DND-41 (cell line): ENCODE results near the gene LRG1.

Experiments used
- ATAC-seq: fragments of 200-7000 bp; cut with Tn5 transposase; 3 replicates; pipeline ENCODE4 v1.9.1; 2021; ENCODE audit warnings: low read depth; ENCODE audit not compliant: insufficient read depth
- DNase-seq: peaks from one replicate; pipeline ENCODE4 v3.0.0-alpha.2; 2020
- H2AFZ ChIP-seq: 2 replicates; pipeline ENCODE4 v1.6.0; 2012; ENCODE audit warnings: low read depth, low read length
- H3K27ac ChIP-seq: 2 replicates; pipeline ENCODE4 v1.5.1; 2012; ENCODE audit warnings: low read length, inconsistent platforms
- H3K27me3 ChIP-seq: fragments of 200-600 bp; sonication (generic); 2 replicates; pipeline ENCODE4 v1.6.0; 2012; ENCODE audit warnings: low read length, mild to moderate bottlenecking, inconsistent platforms; ENCODE audit not compliant: insufficient read depth, poor library complexity
- H3K36me3 ChIP-seq: 2 replicates; pipeline ENCODE4 v1.5.1; 2012; ENCODE audit warnings: low read length, inconsistent platforms; ENCODE audit not compliant: insufficient read depth
- H3K4me1 ChIP-seq: 2 replicates; pipeline ENCODE4 v1.5.1; 2012; ENCODE audit warnings: mild to moderate bottlenecking, low read length; ENCODE audit not compliant: insufficient read depth
- H3K4me2 ChIP-seq: 2 replicates; pipeline ENCODE4 v1.6.0; 2012; ENCODE audit warnings: mild to moderate bottlenecking, moderate library complexity, low read length, inconsistent platforms; ENCODE audit not compliant: insufficient read depth
- H3K4me3 ChIP-seq, 2 experiments: fragments of 200-600 bp in 1 of 2; shearing (Covaris generic) in 1 of 2; 2 replicates each; pipeline ENCODE4 v1.5.1; 2012 to 2016; ENCODE audit warnings: inconsistent platforms in 2 of 2, low read length in 2 of 2, mild to moderate bottlenecking in 2 of 2, low read depth in 1 of 2, moderate library complexity in 1 of 2
- H3K79me2 ChIP-seq: 2 replicates; pipeline ENCODE4 v1.6.0; 2012; ENCODE audit warnings: low read length, inconsistent platforms; ENCODE audit not compliant: insufficient read depth
- H3K9ac ChIP-seq: 2 replicates; pipeline ENCODE4 v1.6.0; 2012; ENCODE audit warnings: low read depth, mild to moderate bottlenecking, inconsistent platforms, low read length, moderate library complexity
- H3K9me3 ChIP-seq: 2 replicates; pipeline ENCODE4 v1.5.1; 2012; ENCODE audit warnings: low read length, moderate library complexity, mild to moderate bottlenecking, inconsistent platforms; ENCODE audit not compliant: insufficient read depth, severe bottlenecking
- H4K20me1 ChIP-seq: 2 replicates; pipeline ENCODE4 v1.6.0; 2012; ENCODE audit warnings: low read length; ENCODE audit not compliant: insufficient read depth
- CTCF ChIP-seq: IDR thresholded peaks from 2 replicates; pipeline ENCODE4 v1.5.1; 2012; ENCODE audit warnings: borderline replicate concordance, low read length, moderate library complexity, mild to moderate bottlenecking; ENCODE audit not compliant: poor library complexity, severe bottlenecking; ENCODE audit errors: extremely low read depth
- EZH2 ChIP-seq: IDR thresholded peaks from 3 replicates; pipeline ENCODE4 v1.6.1; 2012; ENCODE audit warnings: borderline replicate concordance, low read depth, mild to moderate bottlenecking, moderate library complexity, low read length, inconsistent platforms; ENCODE audit not compliant: severe bottlenecking

Gene LRG1

GRCh38 chr19:4584670-4585460 is 45.0 kb upstream of the LRG1 start:
- no peak for DNase-seq

GRCh38 chr19:4583961-4584669 is 44.3 kb upstream of the LRG1 start:
- H3K27me3 ChIP-seq = peaks cover 33% of the 10 kb centered on the region
- no peaks in the 10 kb centered on the region for H3K79me2 ChIP-seq
- no peak for DNase-seq
- no peak overlapping the region for H3K27ac ChIP-seq
- H3K9ac ChIP-seq = no peak overlapping the region
- no peaks in the 10 kb centered on the region for H3K36me3 ChIP-seq
- no peak overlapping the region for H3K4me3 ChIP-seq
- H2AFZ ChIP-seq = no peak overlapping the region
- TF ChIP-seq CTCF = no peak
- no peak for TF ChIP-seq EZH2
- H3K4me1 ChIP-seq = peaks cover 10% of the 10 kb centered on the region
- peaks cover 4% of the 10 kb centered on the region; the same call in 1 of the 2 replicates for H4K20me1 ChIP-seq
- peak overlapping the region; percentile 42 for H3K4me2 ChIP-seq
- ATAC-seq = peak; percentile 29; the same call in 1 of the 3 replicates
- no peaks in the 10 kb centered on the region for H3K9me3 ChIP-seq

More at GRCh38 chr19:4584670-4585460, 45.0 kb upstream of the LRG1 start:
- Histone ChIP-seq H3K9me3 (no peaks in the 10 kb centered on the region), H3K9ac (no peak overlapping the region), H3K4me2 (peak overlapping the region; percentile 42; the same call in 1 of the 2 replicates), H2AFZ (no peak overlapping the region), H3K4me3 (no peak overlapping the region), H3K27me3 (peaks cover 28% of the 10 kb centered on the region), H3K4me1 (peaks cover 10% of the 10 kb centered on the region), H4K20me1 (peaks cover 4% of the 10 kb centered on the region; the same call in 1 of the 2 replicates), H3K27ac (no peak overlapping the region), H3K36me3 (no peaks in the 10 kb centered on the region), H3K79me2 (no peaks in the 10 kb centered on the region)
- TF ChIP-seq EZH2 (no peak), CTCF (no peak)
- no peak for ATAC-seq

DNA sequence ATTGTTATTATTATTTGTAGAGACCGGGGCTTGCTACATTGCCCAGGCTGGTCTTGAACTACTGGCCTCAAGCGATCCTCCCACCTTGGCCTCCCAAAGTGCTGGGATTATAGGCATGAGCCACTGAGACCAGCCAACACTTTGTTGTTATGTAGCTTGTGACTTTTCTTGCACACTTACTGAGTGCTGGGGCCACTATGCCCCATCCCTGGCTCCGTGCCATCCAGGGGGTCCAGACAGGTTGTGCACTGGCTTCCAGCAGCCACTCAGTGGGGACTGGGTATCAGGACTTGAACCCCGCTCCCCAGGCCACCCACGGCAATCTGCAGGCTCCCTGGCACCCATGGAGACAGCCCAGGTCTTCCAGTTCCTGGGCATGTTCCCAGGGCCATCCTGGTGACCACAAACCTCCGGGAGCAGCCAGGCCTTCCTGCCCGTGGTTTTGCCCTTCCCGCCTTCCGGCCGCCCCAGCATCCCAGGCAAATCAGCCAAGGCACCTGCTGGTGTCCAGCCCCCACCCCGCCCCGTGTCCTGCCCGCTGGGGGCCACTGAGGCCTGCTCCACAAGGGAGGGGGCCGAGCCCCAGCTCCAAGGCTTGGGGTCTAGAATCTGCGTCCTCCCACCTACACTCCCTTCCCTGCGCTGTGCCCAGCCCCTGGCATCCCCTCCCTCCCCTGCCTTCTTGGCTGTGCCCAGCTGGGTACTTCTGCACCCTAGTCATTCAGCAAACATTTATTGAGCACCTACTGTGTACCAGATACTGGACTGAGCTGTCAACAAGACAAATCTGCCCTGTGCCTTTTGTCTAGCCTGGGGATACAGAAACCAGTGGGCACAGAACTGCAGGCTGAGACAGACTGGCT is 43.4 kb upstream of the LRG1 start:
- H3K27me3 ChIP-seq = peaks cover 40% of the 10 kb centered on the region
- H3K4me2 ChIP-seq = no peak overlapping the region
- TF ChIP-seq CTCF = no peak
- TF ChIP-seq EZH2 = no peak
- no peak overlapping the region for H3K4me3 ChIP-seq
- no peak overlapping the region for H3K9ac ChIP-seq
- DNase-seq (no peak), ATAC-seq (no peak)
- H3K79me2 ChIP-seq = no peaks in the 10 kb centered on the region
- H2AFZ ChIP-seq = no peak overlapping the region
- H3K9me3 ChIP-seq = no peaks in the 10 kb centered on the region
- no peak overlapping the region for H3K27ac ChIP-seq
- H3K36me3 ChIP-seq = no peaks in the 10 kb centered on the region
- H4K20me1 ChIP-seq = peaks cover 4% of the 10 kb centered on the region; the same call in 1 of the 2 replicates
- H3K4me1 ChIP-seq = peaks cover 10% of the 10 kb centered on the region
